Measurements from ENCODE around the gene NFIL3. TPM values are rescaled to one million over a fixed set of nuclear protein-coding genes. Genes with fewer than 3 reads are reported as not detected.

Gene NFIL3
- total and polyA plus RNA-seq, 2 of the 8 experiments (the other 6 are each of a cell fraction or from before 2014, with no cell fraction given): 3.4 to 13.5 TPM

DNA sequence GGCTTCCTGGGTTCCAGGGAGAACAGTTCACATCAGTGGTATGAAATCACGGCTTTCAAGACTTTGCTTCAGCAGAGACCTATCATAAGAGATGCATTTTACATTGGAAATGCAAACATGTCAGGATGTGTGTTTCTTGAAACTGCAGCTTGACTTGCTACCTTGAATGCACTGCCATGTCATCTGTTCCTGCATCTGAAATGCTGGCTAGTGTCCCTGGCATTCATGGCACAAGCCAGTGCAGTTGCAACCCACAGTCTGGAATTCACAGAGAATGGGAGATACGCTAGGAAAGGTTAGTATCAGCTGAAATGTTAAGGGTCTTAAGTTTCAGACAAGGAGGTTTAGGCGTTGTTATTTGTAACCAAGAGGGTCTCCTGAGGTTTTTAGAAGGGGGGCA, 24.7 kb downstream of the NFIL3 start:
- Histone ChIP-seq H3K14ac (ENCODE audit: insufficient read length) (no peak overlapping the region), H3K27me3 (replicated peaks in 1 of 4; ENCODE audit: control insufficient read depth in 3 of 4, extremely low read depth in 1 of 4, insufficient read depth in 3 of 4, low read length in 3 of 4) (no peaks in the 10 kb centered on the region), H4K20me1 (replicated peaks in 1 of 2; ENCODE audit: control insufficient read depth in 1 of 2, insufficient read depth in 2 of 2, low read length in 2 of 2) (no peaks in the 10 kb centered on the region), H3K79me1 (ENCODE audit: low read depth, low read length) (no peaks in the 10 kb centered on the region), H2BK12ac (ENCODE audit: low read depth, low read length) (no peak overlapping the region), H3K23me2 (ENCODE audit: low read depth, low read length) (no peaks in the 10 kb centered on the region), H3K56ac (replicated peaks; ENCODE audit: insufficient read length, low read depth, low read length) (no peak overlapping the region), H4K5ac (ENCODE audit: insufficient read length, low read depth, low read length) (no peak overlapping the region), H3K4me1 (replicated peaks in 1 of 4; ENCODE audit: control insufficient read depth in 3 of 4, insufficient read depth in 4 of 4, low read length in 3 of 4) (no peaks in the 10 kb centered on the region), H3K23ac (ENCODE audit: insufficient read length) (no peak overlapping the region), H3K4me2 (ENCODE audit: insufficient read depth in 1 of 2, low read depth in 2 of 2, low read length in 2 of 2) (no peak overlapping the region), H3K27ac (ENCODE audit: low read depth, low read length) (no peak overlapping the region), H2BK20ac (ENCODE audit: low read length) (no peak overlapping the region), H2BK15ac (ENCODE audit: low read length) (no peak overlapping the region), H3K4me3 (ENCODE audit: extremely low read depth in 1 of 4, insufficient read depth in 2 of 4, low read depth in 3 of 4, low read length in 4 of 4) (no peak overlapping the region), H3K36me3 (ENCODE audit: control insufficient read depth in 2 of 4, insufficient read depth in 4 of 4, low read length in 3 of 4) (no peaks in the 10 kb centered on the region; a peak in 1 of 8 replicates), H4K91ac (replicated peaks; ENCODE audit: insufficient read length, low read length) (no peak overlapping the region), H2AFZ (ENCODE audit: low read length) (0 out of 2 replicates have a peak overlapping the region, but pooled peaks have one; percentile 32), H2AK5ac (ENCODE audit: low read depth, low read length) (no peak overlapping the region), H3K9ac (replicated peaks in 1 of 4; ENCODE audit: extremely low read depth in 1 of 4, low read depth in 3 of 4, low read length in 3 of 4) (no peak overlapping the region), H3K79me2 (ENCODE audit: control insufficient read depth in 1 of 2, insufficient read depth in 2 of 2, low read length in 2 of 2) (no peaks in the 10 kb centered on the region), H2BK5ac (ENCODE audit: low read depth, low read length) (no peak overlapping the region), H4K8ac (ENCODE audit: extremely low read depth, insufficient read depth, low read length) (no peak overlapping the region), H3K18ac (ENCODE audit: extremely low read depth, low read length) (no peak overlapping the region), H3K4ac (replicated peaks; ENCODE audit: insufficient read length, low read depth, low read length) (no peak overlapping the region), H2BK120ac (replicated peaks; ENCODE audit: low read depth, low read length) (no peak overlapping the region), H3K9me3 (ENCODE audit: insufficient read depth in 2 of 2, low read depth in 1 of 2, low read length in 1 of 2) (no peaks in the 10 kb centered on the region)
- FAIRE-seq (no peak), DNase-seq (ENCODE audit: low read depth in 1 of 2, low spot score in 2 of 2) (no peak)
- WGBS, 2 experiments (ENCODE audit: extremely low coverage in 1 of 2, insufficient coverage in 1 of 2, insufficient read length in 1 of 2, insufficient replicate concordance in 2 of 2, low coverage in 1 of 2, low lambda C conversion rate in 2 of 2, missing lambda C conversion rate in 1 of 2): 97% methylated on average over 3 of the region's 3 CpGs; no CpG with 5 or more reads in 1 of the 2 experiments
- POLR2A ChIA-PET (ENCODE audit: partially characterized antibody): no interaction called here
- TF ChIP-seq CBX8 (IDR thresholded peaks at IDR 0.05; ENCODE audit: borderline replicate concordance, low read depth, low read length) (no peak), RXRA (IDR thresholded peaks at IDR 0.05; ENCODE audit: insufficient read depth, low read depth, low read length) (no peak), JUN (IDR thresholded peaks at IDR 0.05; ENCODE audit: low read depth, low read length) (no peak), SRF (IDR thresholded peaks at IDR 0.05; ENCODE audit: low read depth, low read length) (no peak), RFX5 (IDR thresholded peaks at IDR 0.05; ENCODE audit: borderline replicate concordance, low read depth, low read length) (no peak), FOSL1 (IDR thresholded peaks at IDR 0.05; ENCODE audit: insufficient read depth, low read depth, low read length) (no peak), EZH2 (IDR thresholded peaks at IDR 0.05; ENCODE audit: low read depth, low read length, severe bottlenecking) (no peak)
- CTCF ChIA-PET (ENCODE audit: partially characterized antibody): no interaction called here

All from H1 (cell line).